HEK293T (cell line): ENCODE measurements around the gene GRIFIN.

Experiments
- CTCF ChIA-PET: fragments of 350-600 bp; formaldehyde crosslinking; extraction: SDS; loops from one replicate; lab custom pipeline; 2021; ENCODE audit warnings: antibody characterized with exemption, inconsistent platforms; lab: Yijun Ruan, JAX
- POLR2A ChIA-PET: fragments of 350-600 bp; formaldehyde crosslinking; extraction: SDS; loops from one replicate; lab custom pipeline; 2020; ENCODE audit warnings: antibody characterized with exemption, inconsistent platforms; lab: Yijun Ruan, JAX
- DNase-seq: peaks from one replicate; pipeline ENCODE4 v3.0.0; 2012; ENCODE audit warnings: mixed read lengths; ENCODE audit errors: extremely low spot score
- ARNT ChIP-seq: fragments of 450-650 bp; IDR thresholded peaks from 2 replicates; pipeline ENCODE4 v1.6.1; 2017; ENCODE audit warnings: mild to moderate bottlenecking
- BHLHE40 ChIP-seq: fragments of 450-650 bp; IDR thresholded peaks from 2 replicates; pipeline ENCODE4 v1.6.1; 2016; ENCODE audit warnings: mild to moderate bottlenecking, moderate library complexity, borderline replicate concordance
- CTBP1 ChIP-seq: fragments of 450-650 bp; IDR thresholded peaks from 2 replicates; pipeline ENCODE4 v1.6.1; 2016; ENCODE audit warnings: borderline replicate concordance
- ELF4 ChIP-seq: fragments of 450-650 bp; IDR thresholded peaks from 2 replicates; pipeline ENCODE4 v1.6.1; 2017; ENCODE audit warnings: antibody characterized with exemption
- FOXA1 ChIP-seq: fragments of 450-650 bp; IDR thresholded peaks from 2 replicates; pipeline ENCODE4 v1.6.1; 2016; ENCODE audit warnings: mild to moderate bottlenecking
- FOXK2 ChIP-seq: fragments of 450-650 bp; IDR thresholded peaks from 2 replicates; pipeline ENCODE4 v1.6.1; 2016; ENCODE audit warnings: mild to moderate bottlenecking
- FOXM1 ChIP-seq: fragments of 450-650 bp; IDR thresholded peaks from 2 replicates; pipeline ENCODE4 v1.6.1; 2017; ENCODE audit warnings: mild to moderate bottlenecking, borderline replicate concordance
- HDGF ChIP-seq: fragments of 450-650 bp; IDR thresholded peaks from 2 replicates; pipeline ENCODE4 v1.6.1; 2017; ENCODE audit warnings: antibody characterized with exemption, borderline replicate concordance
- L3MBTL2 ChIP-seq: fragments of 450-650 bp; conservative IDR thresholded peaks from 2 replicates; pipeline ENCODE4 v1.6.1; 2016; ENCODE audit warnings: mild to moderate bottlenecking
- LEF1 ChIP-seq: fragments of 450-650 bp; IDR thresholded peaks from 2 replicates; pipeline ENCODE4 v1.6.1; 2017; ENCODE audit warnings: mild to moderate bottlenecking, borderline replicate concordance
- NFRKB ChIP-seq: fragments of 450-650 bp; IDR thresholded peaks from 2 replicates; pipeline ENCODE4 v1.6.1; 2016; ENCODE audit warnings: mild to moderate bottlenecking, moderate library complexity
- PKNOX1 ChIP-seq: fragments of 450-650 bp; IDR thresholded peaks from 2 replicates; pipeline ENCODE4 v1.6.1; 2016
- SP1 ChIP-seq: fragments of 450-650 bp; IDR thresholded peaks from 2 replicates; pipeline ENCODE4 v1.6.1; 2017
- SUZ12 ChIP-seq: fragments of 450-650 bp; IDR thresholded peaks from 2 replicates; pipeline ENCODE4 v1.6.1; 2016; ENCODE audit warnings: mild to moderate bottlenecking
- TARDBP ChIP-seq: fragments of 450-650 bp; IDR thresholded peaks from 2 replicates; pipeline ENCODE4 v1.6.1; 2016
- ZNF384 ChIP-seq: fragments of 450-650 bp; IDR thresholded peaks from 2 replicates; pipeline ENCODE4 v1.6.1; 2016

Gene GRIFIN

GRCh38 chr7:2438186-2438585 is 38.0 kb downstream of the GRIFIN start:
- CTCF ChIA-PET, result interaction anchor here (0.6 to 1.3 kb wide), 2 partner anchors 18 to 31 kb away, joined by 3 read pairs; no protein-coding TSS in a partner anchor
- no peak for DNase-seq
- POLR2A ChIA-PET, result no interaction called here
- no peak for TF ChIP-seq PKNOX1
- TF ChIP-seq FOXK2, result no peak
- no peak for TF ChIP-seq NFRKB
- TF ChIP-seq BHLHE40, result no peak
- no peak for TF ChIP-seq ZNF384
- no peak for TF ChIP-seq ELF4
- TF ChIP-seq LEF1, result no peak
- no peak for TF ChIP-seq TARDBP
- TF ChIP-seq HDGF, result no peak
- no peak for TF ChIP-seq ARNT
- TF ChIP-seq FOXM1, result no peak
- TF ChIP-seq SP1, result no peak
- no peak for TF ChIP-seq SUZ12
- no peak for TF ChIP-seq FOXA1
- no peak for TF ChIP-seq CTBP1
- no peak for TF ChIP-seq L3MBTL2

- TF ChIP-seq FOXA1 (no peak), BHLHE40 (no peak), HDGF (no peak), L3MBTL2 (no peak), ARNT (no peak), NFRKB (no peak), SUZ12 (no peak), ZNF384 (no peak), PKNOX1 (no peak), FOXM1 (no peak), CTBP1 (no peak), TARDBP (no peak), LEF1 (no peak), SP1 (no peak), FOXK2 (no peak), ELF4 (no peak)
- ChIA-PET CTCF (interaction anchor here (1.0 to 1.3 kb wide), 2 partner anchors 31 to 272 kb away, joined by 3 read pairs; no protein-coding TSS in a partner anchor), POLR2A (no interaction called here)
- DNase-seq, result no peak
Measured at GRCh38 chr7:2437537-2438148, 38.6 kb downstream of the GRIFIN start.

DNA sequence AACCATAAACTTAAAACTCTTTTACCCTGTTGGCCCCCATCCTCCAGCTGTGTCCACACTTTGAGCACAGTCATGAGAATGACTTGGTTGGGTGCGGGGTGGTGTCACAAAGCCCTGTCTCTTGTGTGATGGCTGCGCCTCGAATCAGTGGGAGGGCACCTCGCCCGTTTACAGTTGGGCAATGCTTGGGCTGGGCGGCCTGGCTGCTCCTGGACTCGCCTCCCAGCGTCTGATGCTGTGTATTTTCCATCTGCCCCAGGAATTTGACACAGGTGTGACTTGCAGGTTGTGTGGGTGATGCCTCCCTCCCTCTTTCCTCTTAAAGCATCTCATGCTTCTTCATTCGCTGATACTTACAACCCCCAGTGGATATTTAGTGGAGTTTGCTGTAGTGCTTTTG is 39.1 kb downstream of the GRIFIN start:
- peak; percentile 4 for DNase-seq
- CTCF ChIA-PET, result interaction anchor here (1.0 kb wide), 1 partner anchor 272 kb away, joined by 3 read pairs; no protein-coding TSS in a partner anchor
- POLR2A ChIA-PET, result no interaction called here
- TF ChIP-seq ARNT, result no peak
- no peak for TF ChIP-seq ELF4
- TF ChIP-seq PKNOX1, result no peak
- TF ChIP-seq CTBP1, result no peak
- no peak for TF ChIP-seq SP1
- no peak for TF ChIP-seq ZNF384
- TF ChIP-seq LEF1, result no peak
- TF ChIP-seq NFRKB, result no peak
- TF ChIP-seq FOXA1, result no peak
- TF ChIP-seq L3MBTL2, result no peak
- no peak for TF ChIP-seq TARDBP
- no peak for TF ChIP-seq FOXK2
- TF ChIP-seq BHLHE40, result no peak
- TF ChIP-seq SUZ12, result no peak
- no peak for TF ChIP-seq FOXM1
- TF ChIP-seq HDGF, result no peak

DNA sequence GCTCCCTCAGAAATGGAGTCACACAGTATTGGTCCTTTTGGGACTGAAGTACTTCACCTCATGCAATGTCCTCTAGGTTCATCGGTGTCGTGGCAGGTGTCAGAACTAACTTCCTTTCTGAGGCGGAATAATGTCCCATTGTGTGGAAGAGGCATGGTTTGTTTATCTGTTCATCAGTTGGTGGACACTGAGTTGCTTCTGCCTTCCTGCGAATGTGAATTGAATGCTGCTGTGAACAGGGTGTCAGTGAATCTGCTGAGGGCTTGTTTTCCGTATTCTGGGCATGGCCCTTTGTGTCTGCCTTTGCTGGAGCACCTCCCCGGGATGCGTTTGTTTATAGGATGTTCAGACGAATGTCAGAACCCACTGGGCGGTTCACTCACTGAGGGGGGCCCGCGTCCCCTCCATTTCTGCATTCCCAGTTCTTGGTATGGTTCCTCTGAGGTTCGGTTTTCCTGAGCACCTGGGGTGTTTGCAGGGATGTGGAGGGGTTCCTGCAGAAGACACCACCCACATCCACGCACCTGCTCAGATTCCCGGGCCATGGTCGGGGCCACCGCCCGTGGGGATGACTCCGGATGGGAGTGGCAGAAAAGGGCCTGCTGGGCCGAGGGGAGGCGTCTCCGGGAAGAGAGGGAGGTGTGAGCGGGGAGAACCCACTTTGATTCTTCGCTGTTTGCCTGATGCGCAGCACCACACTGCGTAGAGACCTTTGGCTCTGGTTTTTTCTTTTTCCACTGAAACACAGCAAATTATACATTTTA is 39.7 kb downstream of the GRIFIN start:
- no peak for TF ChIP-seq SP1
- TF ChIP-seq PKNOX1, result no peak
- no peak for TF ChIP-seq NFRKB
- TF ChIP-seq SUZ12, result no peak
- no peak for TF ChIP-seq ARNT
- no peak for TF ChIP-seq ELF4
- TF ChIP-seq ZNF384, result no peak
- TF ChIP-seq CTBP1, result no peak
- DNase-seq, result no peak
- CTCF ChIA-PET, result interaction anchor here (1.0 kb wide), 1 partner anchor 273 kb away, joined by 3 read pairs; no protein-coding TSS in a partner anchor
- POLR2A ChIA-PET, result no interaction called here

- CTCF ChIA-PET, result no interaction called here
- no peak for DNase-seq
- TF ChIP-seq ELF4 (no peak), BHLHE40 (no peak), FOXK2 (no peak)
- POLR2A ChIA-PET, result no interaction called here
Measured at GRCh38 chr7:2435146-2435545, 41.1 kb downstream of the GRIFIN start.
